NCI-H82 (cell line): ENCODE results near the gene CHST12.
"Not testable (repeated sequence)": the region's sequence is repeated elsewhere in the genome, so short reads cannot be mapped to it uniquely, and the experiment has no call there.

ENCODE experiments used
- DNase-seq: peaks from one replicate; lab custom pipeline; 2025; lab: John Stamatoyannopoulos, UW

CHST12 gene

DNA sequence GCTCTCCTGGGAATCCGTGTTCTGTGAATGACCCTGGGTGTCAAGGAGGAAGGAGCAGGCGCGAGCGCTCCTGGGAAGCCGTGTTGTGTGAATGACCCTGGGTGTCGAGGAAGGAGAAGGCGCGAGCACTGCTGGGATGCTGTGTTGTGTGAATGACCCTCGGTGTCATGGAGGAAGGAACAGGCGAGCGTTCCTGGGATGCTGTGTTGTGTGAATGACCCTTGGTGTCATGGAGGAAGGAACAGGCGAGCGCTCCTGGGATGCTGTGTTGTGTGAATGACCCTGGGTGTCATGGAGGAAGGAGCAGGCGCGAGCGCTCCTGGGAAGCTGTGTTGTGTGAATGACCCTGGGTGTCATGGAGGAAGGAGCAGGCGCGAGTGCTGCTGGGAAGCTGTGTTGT, 25.3 kb upstream of the CHST12 start:
- not testable (repeated sequence) for DNase-seq

DNA sequence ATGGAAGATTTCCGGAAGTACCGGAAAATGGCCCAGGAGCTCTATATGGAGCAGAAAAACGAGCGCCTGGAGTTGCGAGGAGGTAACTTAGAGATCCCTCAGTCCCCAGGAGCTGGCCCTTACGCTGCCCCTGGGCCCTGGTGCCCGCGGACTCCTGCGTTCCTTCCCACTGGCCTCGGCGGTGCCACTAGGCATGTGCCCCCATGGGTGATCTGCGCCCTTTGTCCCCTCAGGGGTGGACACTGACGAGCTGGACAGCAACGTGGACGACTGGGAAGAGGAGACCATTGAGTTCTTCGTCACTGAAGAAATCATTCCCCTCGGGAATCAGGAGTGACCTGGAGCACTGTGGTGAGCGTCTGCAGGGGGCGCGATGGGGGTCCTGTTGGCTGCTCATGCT, 24.2 kb upstream of the CHST12 start:
- DNase-seq = no peak

DNA sequence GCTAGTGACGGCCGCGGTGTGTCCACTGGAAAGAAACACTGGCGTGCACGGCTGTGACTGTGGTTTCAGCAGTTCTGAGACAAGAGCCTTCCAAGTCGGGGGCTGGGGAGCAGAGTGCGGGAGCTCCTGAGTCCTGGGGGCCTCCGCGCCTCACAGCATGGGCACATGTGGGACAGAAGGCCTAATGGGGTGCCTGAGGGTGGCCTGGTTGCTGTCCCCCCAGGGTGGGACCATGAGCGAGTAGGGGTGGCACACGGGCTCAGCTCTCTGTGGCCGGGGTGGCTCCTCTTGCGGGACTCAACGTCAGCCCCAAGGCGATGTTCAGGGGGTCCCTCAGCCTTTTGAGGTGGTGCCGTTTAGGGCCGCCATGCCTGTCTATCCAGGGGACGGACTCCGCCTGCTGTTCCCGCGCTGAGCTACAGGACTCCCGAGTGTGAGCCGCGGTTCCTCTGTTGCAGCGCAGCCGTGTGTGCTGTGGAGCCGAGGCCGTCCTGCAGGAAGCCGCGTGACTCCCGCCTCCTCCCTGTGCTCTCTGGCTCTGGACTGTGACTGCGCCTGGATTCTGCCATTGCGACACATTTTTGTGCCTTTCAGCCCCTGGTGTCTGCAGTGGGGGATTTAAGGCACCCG, 23.5 kb upstream of the CHST12 start:
- DNase-seq = no peak

DNA sequence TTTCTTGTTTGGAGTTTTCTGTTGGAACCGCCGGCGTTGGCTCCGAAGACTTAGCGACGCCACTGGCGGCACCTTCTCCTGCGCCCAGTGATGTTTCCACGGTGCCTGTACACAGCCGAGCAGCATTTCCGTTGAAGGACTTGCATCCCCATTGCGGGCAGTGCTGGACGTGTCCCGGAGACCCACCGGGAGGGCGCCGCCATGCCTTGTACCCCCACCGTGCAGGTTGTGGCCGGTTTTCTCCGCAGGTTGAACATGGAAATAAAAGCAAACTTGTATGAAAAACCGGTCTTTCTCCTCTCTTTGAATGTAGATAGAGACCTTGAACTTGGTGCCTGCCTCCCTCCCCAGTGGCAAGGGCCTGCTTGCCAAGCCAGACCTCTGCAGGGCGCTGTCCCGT, 22.9 kb upstream of the CHST12 start:
- DNase-seq = no peak

DNA sequence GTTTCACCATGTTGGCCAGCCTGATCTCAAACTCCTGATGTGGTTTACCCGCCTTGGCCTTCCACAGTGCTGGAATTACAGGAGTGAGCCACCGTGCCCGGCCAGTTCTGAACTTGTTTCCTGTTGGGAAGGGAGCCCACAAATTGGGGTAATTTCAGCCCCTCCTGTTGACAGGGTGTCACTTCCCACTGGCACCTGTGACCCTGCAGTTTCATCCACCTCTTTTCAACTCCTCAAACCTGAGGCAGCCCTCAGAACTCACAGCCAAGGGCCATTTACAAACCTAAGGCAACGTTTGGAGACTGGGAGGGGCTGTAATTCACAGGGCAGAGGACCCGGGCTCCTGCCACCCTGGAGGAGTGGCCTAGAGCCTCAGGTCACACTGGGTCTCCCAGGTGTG, 22.2 kb upstream of the CHST12 start:
- DNase-seq = no peak

DNA sequence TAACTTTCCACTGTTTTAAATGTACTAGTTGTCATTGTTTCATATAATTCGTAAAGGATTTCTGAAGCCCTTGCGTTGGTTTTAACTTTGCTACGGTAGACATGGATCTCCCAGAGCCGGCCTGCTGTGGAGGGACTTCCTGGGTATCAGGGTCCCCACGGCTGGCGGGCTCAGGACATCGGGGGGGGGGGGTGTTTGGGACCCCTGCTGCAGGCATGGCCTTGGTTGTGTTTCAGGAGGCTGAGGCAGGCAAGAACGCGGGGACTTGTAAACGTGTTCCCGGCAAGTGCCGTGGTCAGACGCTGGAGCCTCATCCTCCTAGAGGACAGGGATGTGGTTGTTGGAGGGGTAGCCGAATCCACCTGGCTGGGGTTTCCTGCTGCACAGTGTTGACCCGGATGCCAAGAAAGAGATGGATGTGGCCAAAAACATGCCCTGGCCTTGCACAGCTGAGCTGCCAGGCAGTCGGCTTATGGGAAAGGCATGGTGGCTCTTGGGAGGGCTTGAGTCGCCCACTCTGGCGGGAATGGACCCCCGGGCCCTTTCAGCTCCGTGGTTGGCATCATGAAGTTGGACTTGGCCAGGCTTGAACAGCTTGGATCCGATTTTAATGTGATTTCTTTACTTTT, 21.4 kb upstream of the CHST12 start:
- DNase-seq = no peak

DNA sequence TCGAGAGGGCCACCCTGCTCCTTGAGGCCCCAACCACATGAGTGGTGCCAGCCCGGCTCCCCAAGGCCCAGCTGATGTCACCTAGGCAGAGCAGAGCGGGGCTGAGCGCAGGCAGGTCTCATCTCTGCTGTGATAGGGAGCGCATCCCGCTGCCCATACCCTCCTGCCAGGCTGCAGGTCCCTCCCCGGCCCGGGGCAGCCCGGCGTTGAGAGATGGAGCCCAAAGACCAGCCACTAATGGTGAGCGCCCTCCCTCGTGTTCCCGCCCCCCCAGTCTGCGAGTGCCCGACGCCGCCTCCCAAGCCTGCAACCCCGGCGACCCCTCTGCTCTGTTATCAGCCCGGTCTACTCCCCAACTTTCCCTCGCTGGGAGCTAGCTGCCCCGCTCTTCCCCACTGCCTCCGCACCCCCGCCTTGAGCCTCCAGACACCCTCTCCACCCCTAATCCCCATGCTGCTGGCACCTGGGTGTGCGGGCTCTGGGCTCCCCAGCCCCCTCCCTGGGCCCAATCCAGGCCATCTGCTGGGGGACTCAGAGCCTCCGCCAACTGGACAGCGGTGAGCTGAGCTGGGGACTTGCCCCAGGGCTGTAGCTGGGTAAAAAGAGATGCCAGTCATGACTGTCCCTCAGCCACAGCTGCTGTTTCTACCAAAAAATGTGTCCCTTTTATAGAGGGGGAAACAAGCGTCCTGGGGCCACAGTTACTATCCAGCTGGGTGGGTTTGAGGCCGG, 19.7 kb upstream of the CHST12 start:
- DNase-seq = peak; percentile 78

DNA sequence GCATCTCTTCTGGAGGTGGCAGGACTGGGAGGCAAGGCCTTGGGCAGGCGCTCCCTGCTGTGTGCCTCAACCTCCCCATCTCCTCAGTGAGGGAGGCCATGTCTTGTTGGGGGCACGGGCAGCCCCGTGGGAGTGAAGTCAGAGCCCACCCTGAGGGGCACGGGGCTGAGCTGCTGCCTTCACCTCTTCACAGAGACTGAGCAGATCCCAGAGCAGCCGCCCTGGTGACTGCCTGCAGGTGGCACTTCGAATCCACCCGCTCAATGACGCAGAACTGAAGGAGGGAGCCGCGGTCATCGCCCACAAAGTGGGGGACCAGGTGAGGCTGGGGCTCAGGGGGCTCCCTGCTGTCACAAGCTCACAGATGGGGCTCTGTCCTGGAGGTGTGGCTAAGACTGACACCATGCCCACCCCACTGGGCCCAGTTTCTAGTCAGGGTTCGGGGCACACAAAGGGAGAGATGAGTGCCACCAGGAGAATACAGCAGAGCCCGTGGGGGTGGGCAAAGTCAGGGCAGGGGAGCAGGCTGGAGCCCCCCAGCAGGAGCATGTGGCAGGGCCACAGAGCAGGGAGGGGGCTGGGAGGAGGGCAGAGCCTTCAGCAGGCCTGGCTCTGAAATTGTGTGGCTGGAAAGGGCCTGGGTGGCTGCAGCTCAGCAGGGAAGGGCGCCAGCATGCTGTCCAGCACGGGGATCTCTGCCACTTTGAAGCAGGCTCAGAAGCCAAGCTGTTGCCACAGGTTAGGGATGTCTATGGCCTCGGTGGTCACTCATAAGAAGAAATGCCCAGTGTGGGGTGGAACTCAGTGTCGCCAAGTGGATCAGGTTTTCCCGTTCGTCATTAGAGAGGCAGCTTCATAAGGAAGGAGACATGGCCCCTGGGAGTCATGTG, 18.8 kb upstream of the CHST12 start:
- no peak for DNase-seq

DNA sequence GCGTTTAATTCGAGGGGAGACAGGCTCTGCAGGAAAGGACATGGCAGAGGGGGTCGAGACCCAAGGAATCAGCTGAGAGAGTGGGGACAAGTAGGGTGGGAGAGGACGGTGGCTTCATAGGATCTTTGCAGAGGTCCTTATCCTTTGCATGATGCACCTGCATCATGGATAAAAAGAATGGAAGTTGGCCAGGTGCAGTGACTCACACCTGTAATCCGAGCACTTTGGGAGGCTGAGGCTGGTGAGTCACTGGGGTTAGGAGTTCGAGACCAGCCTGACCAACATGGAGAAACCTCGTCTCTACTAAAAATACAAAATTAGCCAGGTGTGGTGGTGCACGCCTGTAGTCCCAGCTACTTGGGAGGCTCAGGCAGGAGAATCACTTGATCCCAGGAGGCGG, 17.3 kb upstream of the CHST12 start:
- DNase-seq = not testable (repeated sequence)

DNA sequence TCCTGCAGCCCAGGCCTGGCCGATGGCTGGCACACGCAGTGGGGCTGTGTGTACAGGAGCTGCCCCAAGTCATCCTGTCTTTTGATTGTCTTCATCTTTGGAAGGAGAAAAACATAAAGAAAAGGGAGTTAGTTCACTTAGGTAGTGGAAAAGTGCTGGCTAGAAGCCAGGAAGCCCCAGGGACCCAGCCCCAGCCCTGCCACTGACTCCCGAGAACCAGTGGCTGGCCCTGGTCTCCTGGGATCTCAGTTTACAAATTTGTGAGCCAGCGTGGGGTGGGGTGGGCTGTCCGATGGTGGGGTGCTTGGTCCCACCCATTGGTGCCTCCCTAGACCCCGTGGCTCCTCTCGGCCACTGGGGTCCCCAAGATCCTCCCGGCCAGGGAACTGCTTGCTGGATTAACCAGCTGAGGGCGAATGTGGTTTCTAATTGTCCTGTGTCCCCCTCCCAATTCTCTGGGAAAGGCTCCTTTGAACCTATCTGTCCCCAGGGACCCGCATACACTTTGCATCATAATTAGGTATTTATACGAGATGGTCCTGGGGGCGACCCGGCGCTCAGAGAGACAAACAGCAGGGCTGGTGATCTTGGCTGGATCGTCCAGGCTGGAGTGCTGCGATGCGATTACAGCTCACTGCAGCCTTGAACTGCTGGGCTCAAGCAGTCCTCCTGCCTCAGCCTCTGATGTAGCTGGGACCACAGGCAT, 16.3 kb upstream of the CHST12 start:
- DNase-seq = no peak

DNA sequence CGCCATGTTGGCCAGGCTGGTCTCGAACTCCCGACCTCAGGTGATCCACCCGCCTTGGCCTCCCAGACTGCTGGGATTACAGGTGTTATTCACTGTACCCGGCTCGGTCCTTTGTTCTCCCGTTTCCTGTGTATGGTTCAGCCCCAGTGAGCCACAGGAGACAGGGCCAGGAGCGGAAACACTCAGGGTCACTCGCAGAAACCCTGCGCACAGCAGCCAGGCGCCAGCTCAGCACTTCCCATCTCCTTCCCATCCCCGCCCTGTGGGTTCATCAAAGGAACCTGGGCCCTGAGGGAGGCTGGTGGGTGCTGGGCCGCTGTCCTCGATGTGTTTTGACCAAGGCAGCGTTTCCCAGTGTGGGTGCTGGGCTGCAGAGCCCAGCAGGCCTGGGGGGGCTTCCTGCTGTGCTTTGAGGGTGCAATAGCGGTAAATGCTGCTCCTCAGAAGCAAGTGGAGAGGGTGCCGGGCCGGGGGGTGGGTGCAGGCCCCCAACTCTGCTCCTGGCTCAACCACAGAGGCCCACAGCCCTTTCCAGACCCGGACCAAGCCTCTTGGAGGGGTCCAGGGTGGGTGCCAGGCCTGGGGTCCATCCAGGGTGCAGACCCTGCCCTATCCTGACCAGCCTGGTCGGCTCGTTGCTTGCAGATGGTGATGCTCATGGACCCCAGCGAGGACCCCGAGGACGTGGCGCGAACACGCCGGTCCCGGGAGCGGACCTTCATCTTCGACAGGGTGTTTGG, 15.3 kb upstream of the CHST12 start:
- DNase-seq = no peak

DNA sequence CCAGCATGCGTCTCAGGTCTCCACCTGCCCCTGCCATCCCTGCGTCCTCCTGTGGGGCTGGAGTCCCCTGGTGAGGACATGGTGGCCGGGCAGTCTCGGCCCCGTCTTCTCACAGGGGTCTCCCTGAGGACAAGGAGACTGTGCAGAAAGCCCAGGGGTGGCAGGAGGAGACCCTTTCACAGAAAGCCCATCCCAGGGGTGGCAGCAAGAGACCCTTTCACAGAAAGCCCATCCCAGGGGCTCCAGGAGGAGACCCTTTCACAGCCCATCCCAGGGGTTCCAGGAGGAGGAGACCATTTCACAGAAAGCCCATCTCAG, 14.8 kb upstream of the CHST12 start:
- no peak for DNase-seq

DNA sequence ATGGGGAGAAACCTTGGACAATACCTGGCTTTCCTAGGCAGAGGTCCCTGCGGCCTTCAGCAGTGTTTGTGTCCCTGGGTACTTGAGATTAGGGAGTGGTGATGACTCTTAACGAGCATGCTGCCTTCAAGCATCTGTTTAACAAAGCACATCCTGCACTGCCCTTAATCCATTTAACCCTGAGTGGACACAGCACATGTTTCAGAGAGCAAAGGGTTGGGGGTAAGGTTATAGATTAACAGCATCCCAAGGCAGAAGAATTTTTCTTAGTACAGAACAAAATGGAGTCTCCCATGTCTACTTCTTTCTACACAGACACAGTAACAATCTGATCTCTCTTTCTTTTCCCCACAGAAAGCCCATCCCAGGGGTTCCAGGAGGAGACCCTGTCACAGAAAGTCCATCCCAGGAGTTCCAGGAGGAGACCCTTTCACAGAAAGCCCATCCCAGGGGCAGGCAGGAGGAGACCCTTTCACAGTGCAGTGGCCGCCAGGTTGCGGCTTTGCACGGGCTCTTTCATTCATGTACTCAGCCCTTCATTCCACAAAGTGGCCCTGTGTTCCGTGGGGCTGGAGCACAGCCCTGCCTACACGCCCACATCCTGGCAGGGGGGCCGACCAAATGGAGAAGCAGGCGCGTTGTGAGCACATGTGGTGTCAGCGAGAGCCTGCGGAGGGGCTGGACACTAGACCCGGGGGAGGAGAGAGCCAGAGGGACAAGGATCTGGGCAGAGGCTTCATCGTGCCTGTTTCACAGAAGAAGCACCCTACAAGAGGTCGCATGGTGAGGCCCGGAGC, 13.2 kb upstream of the CHST12 start:
- not testable (repeated sequence) for DNase-seq

DNA sequence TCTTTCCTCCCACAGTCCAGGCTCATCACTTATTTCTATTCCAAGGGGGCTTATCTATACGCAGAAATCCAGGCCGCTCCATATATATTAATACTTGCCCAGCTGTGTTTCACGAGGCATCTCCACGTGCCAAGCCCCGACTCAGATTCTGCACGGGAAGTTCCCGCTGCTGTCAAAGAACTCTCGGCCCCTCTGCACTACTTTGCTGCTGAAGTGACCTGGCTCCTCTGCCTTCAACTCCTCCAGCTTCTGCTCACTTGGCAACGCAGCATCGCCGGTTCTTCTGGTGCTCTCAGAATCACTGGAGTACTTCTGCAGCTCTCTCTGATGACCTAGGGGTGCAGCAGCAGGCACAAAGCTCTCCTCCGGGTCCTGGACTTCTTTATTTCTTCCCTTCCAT, 9.7 kb upstream of the CHST12 start:
- no peak for DNase-seq

DNA sequence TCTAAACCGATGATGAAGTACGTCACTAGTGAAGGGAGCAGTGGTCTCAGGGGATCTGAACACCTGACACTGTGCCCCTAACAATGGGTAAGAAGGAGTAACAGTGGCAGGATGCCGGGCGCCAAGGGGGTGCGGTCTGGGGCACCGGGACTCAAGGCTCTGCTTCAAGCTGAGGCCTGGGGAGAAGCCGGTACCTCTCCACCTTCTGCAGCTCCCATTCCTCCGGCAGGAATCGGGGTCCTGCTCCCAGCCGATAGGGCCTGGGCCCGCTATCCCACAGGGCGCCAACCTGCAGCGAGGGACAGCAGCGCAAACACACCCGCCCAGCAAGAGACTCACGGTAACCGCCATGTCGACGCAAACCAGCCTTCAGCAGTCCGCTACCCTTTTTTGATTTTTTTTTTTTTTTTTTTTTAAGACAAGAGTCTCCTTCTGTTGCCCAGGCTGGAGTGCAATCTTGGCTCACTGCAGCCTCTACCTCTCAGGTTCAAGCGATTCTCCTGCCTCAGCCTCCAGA, 8.8 kb upstream of the CHST12 start:
- no peak for DNase-seq

DNA sequence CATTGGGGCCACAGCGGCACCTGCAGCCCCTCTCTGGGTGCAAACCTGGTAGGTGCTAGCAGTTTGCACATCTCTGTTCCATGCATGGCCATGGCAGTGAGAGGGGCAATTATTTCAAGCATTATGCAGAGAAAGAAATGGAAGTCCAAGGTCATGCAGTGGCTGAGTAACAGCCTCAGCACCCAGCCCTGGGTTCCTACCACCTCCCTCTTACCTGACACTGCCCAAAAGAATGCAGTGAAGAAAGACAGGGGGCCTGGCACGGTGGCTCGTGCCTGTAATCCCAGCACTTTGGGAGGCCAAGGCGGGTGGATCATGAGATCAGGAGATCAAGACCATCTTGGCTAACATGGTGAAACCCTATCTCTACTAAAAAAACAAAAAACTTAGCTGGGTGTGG, 4.9 kb upstream of the CHST12 start:
- no peak for DNase-seq

DNA sequence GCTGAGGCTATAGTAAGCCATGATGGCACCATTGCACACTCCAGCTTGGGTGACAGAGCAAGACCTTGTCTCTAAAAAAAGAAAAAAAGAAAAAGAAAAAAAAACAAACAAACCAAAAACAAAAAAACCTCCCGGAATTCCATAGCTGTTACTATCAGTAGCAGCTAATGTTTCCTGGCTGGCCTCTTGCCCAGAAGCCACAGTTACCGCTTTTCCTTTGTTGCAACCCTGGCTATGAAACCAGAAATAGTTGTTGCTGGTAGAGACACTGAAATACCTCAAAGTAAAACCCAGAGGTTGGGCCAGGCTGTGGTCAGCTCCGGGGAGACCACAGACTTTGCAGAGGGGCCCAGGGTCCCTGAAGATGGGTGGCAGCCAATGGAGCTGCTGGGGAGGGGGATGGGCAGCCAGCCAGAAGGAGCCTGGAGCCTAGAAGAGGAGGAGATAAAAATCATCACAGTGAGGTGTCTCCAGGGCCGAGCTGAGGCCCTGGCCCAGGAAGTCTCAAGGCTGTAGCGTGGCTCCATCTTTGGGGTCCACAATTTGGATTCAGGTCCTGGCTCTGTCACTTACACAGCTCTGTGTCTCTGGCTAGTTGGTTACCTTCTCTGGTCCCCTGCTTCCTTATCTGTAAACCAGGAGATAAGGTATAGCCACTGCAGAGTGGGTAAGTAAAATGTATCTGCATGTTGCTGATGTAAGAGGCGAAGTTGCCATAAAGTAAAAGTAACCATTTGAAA, 3.4 kb upstream of the CHST12 start:
- no peak for DNase-seq

DNA sequence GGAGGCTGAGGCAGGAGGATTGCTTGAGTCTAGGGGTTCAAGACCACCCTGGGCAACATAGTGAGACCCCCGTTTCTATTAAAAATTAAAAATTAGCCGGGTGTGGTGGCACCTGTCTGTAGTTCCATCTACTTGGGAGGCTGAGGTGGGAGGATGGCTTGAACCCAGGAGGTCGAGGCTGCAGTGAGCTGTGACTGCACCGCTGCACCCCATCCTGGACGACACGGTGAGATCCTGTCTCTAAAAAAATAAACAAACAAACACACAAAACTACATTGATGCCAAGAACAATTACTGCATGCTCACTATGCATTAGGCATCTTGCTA, 761 bp upstream of the CHST12 start:
- DNase-seq = no peak
